IMR-90 (cell line): Measurements from ENCODE around the gene RPL19. TPM values are rescaled to one million over a fixed set of nuclear protein-coding genes. Genes with fewer than 3 reads are reported as not detected.

Experiments
- ATAC-seq: fragments of 200-7000 bp; cut with Tn5 transposase; 2 replicates; pipeline ENCODE4 v1.9.1; 2020; ENCODE audit warnings: low read depth, mild to moderate bottlenecking, moderate library complexity
- BruUV-seq: library from RNA; stranded (reverse); fragments of 400-500 nt; replicated peaks from 2 replicates; lab custom pipeline; 2021; lab: Mats Ljungman, UMichigan
- CTCF ChIA-PET: fragments of 300-600 bp; formaldehyde crosslinking; extraction: SDS; loops from one replicate; lab custom pipeline; 2021; ENCODE audit warnings: antibody characterized with exemption; lab: Yijun Ruan, JAX
- POLR2A ChIA-PET: fragments of 300-600 bp; sonication (Branson Sonifier 250); formaldehyde crosslinking; loops from one replicate; lab custom pipeline; 2022; ENCODE audit warnings: antibody characterized with exemption; ENCODE audit not compliant: unreplicated experiment; lab: Charles Lee
- DNase-seq: peaks from one replicate; pipeline ENCODE4 v3.0.0; 2013
- H2AFZ ChIP-seq: replicated peaks from 2 replicates; pipeline ENCODE3; 2013; ENCODE audit warnings: low read length, mild to moderate bottlenecking; ENCODE audit not compliant: poor library complexity
- H2AK5ac ChIP-seq: 2 replicates; pipeline ENCODE4 v1.6.1; 2013; ENCODE audit warnings: low read depth, low read length, inconsistent platforms
- H2AK9ac ChIP-seq: replicated peaks from 2 replicates; pipeline ENCODE3; 2013; ENCODE audit warnings: mild to moderate bottlenecking, low read depth, low read length, moderate library complexity; ENCODE audit not compliant: poor library complexity
- H2BK120ac ChIP-seq: 2 replicates; pipeline ENCODE4 v1.6.1; 2013; ENCODE audit warnings: low read depth, low read length, inconsistent platforms
- H2BK15ac ChIP-seq: 3 replicates; pipeline ENCODE4 v1.6.1; 2013; ENCODE audit warnings: low read depth, low read length, inconsistent platforms
- H2BK20ac ChIP-seq: 2 replicates; pipeline ENCODE4 v1.6.1; 2013; ENCODE audit warnings: low read depth, mild to moderate bottlenecking, inconsistent platforms, low read length, moderate library complexity
- H2BK5ac ChIP-seq: 2 replicates; pipeline ENCODE4 v1.6.1; 2013; ENCODE audit warnings: mild to moderate bottlenecking, low read depth, low read length, inconsistent platforms; ENCODE audit not compliant: poor library complexity, severe bottlenecking
- H3K14ac ChIP-seq: replicated peaks from 2 replicates; pipeline ENCODE4 v1.6.1; 2013; ENCODE audit warnings: low read depth, low read length, inconsistent platforms
- H3K18ac ChIP-seq: 2 replicates; pipeline ENCODE4 v1.6.1; 2013; ENCODE audit warnings: low read depth, low read length, control low read depth
- H3K23ac ChIP-seq: 2 replicates; pipeline ENCODE4 v1.6.1; 2013; ENCODE audit warnings: low read depth, low read length, inconsistent platforms
- H3K27ac ChIP-seq: 2 replicates; pipeline ENCODE4 v1.5.1; 2013; ENCODE audit warnings: mild to moderate bottlenecking, control low read depth, low read length; ENCODE audit not compliant: insufficient read depth
- H3K27me3 ChIP-seq: 2 replicates; pipeline ENCODE4 v1.6.1; 2013; ENCODE audit warnings: low read length; ENCODE audit not compliant: control insufficient read depth, insufficient read depth
- H3K36me3 ChIP-seq: 2 replicates; pipeline ENCODE4 v1.6.1; 2013; ENCODE audit warnings: low read length, mixed read lengths; ENCODE audit not compliant: control insufficient read depth, insufficient read depth
- H3K4ac ChIP-seq: 2 replicates; pipeline ENCODE4 v1.6.1; 2013; ENCODE audit warnings: low read depth, low read length, inconsistent platforms
- H3K4me1 ChIP-seq: 2 replicates; pipeline ENCODE4 v1.6.1; 2013; ENCODE audit warnings: low read length, mixed read lengths; ENCODE audit not compliant: control insufficient read depth, insufficient read depth
- H3K4me2 ChIP-seq: 2 replicates; pipeline ENCODE4 v1.6.1; 2013; ENCODE audit warnings: low read depth, mild to moderate bottlenecking, control low read depth, low read length, moderate library complexity
- H3K4me3 ChIP-seq: 2 replicates; pipeline ENCODE4 v1.5.1; 2013; ENCODE audit warnings: low read depth, mild to moderate bottlenecking, control low read depth, low read length, moderate library complexity; ENCODE audit not compliant: insufficient read depth
- H3K56ac ChIP-seq: 2 replicates; pipeline ENCODE4 v1.6.1; 2013; ENCODE audit warnings: low read length, inconsistent platforms; ENCODE audit not compliant: insufficient read depth; ENCODE audit errors: extremely low read depth
- H3K79me1 ChIP-seq, 2 experiments: 2 replicates each; pipeline ENCODE4 v1.6.1; 2013; ENCODE audit warnings: low read length in 2 of 2, inconsistent platforms in 1 of 2, low read depth in 1 of 2
- H3K9ac ChIP-seq: 2 replicates; pipeline ENCODE4 v1.6.1; 2013; ENCODE audit warnings: low read depth, low read length, control low read depth
- H3K9me1 ChIP-seq: 2 replicates; pipeline ENCODE4 v1.6.1; 2013; ENCODE audit warnings: low read length, inconsistent platforms; ENCODE audit not compliant: insufficient read depth
- H3K9me3 ChIP-seq: 2 replicates; pipeline ENCODE4 v1.6.1; 2013; ENCODE audit warnings: low read length; ENCODE audit not compliant: control insufficient read depth, insufficient read depth
- H4K20me1 ChIP-seq: 2 replicates; pipeline ENCODE4 v1.6.1; 2013; ENCODE audit warnings: low read length, inconsistent platforms; ENCODE audit not compliant: insufficient read depth
- H4K5ac ChIP-seq: 2 replicates; pipeline ENCODE4 v1.6.1; 2013; ENCODE audit warnings: mild to moderate bottlenecking, low read depth, low read length, control low read depth
- H4K8ac ChIP-seq, 2 experiments: 2 replicates each; pipeline ENCODE4 v1.6.1; 2013; ENCODE audit warnings: low read depth in 2 of 2, low read length in 2 of 2, control low read depth in 1 of 2, inconsistent platforms in 1 of 2
- H4K91ac ChIP-seq: 2 replicates; pipeline ENCODE4 v1.6.1; 2013; ENCODE audit warnings: low read depth, low read length, inconsistent platforms; ENCODE audit not compliant: insufficient read depth
- BHLHE40 ChIP-seq: fragments of 150-350 bp; IDR thresholded peaks from 2 replicates; pipeline ENCODE4 v1.6.1; 2016; ENCODE audit warnings: mild to moderate bottlenecking, low read depth, low read length
- MAZ ChIP-seq: IDR thresholded peaks from 2 replicates; pipeline ENCODE4 v1.6.1; 2012; ENCODE audit warnings: low read depth, mild to moderate bottlenecking, low read length, improper control_type of control experiment, moderate library complexity, borderline replicate concordance
- WGBS, 2 experiments: methylation state at CpG; one replicate each; pipeline versions ENCODE4 v1.1.5 to v1.1.7; 2013; ENCODE audit warnings: missing lambda C conversion rate in 2 of 2; ENCODE audit not compliant: insufficient read length in 1 of 2; ENCODE audit errors: extremely low coverage in 2 of 2; 5-methylcytosine and 5-hydroxymethylcytosine counted together
- dilution Hi-C: fragments of 300-500 bp; cut with HindIII; formaldehyde crosslinking; loops from one replicate; pipeline ENCODE4 v1.14.3; 2018; ENCODE audit warnings: low sequenced_read_pairs; ENCODE audit not compliant: unreplicated experiment
- in situ Hi-C: fragments of 300-500 bp; cut with MboI; formaldehyde crosslinking; loops from 3 replicates; pipeline ENCODE4 v1.14.3; 2019; ENCODE audit warnings: low sequenced_read_pairs, inconsistent platforms, mixed read lengths
- intact Hi-C: fragments of 100-400 bp; cut with micrococcal nuclease; formaldehyde crosslinking; loops from 2 replicates; pipeline ENCODE4 v1.10.0; 2022
- polyA plus RNA-seq, 3 experiments: library from polyadenylated mRNA; depleted of rRNA; stranded (reverse); fragments of >200 nt; gene quantifications; 2 replicates each; pipeline ENCODE4 v1.2.3, GENCODE V29; 2012; ENCODE audit warnings: low replicate concordance in 1 of 3
- total RNA-seq: library from RNA; depleted of rRNA; stranded (reverse); fragments of >200 nt; gene quantifications from 2 replicates; pipeline ENCODE4 v1.2.3, GENCODE V29; 2012

Gene RPL19
- total and polyA plus RNA-seq, 2 of the 4 experiments (the other 2 are of a cell fraction) = 2,101 to 2,466 TPM

- Histone ChIP-seq H4K8ac (no peak overlapping the region), H3K4ac (no peak overlapping the region), H4K20me1 (no peaks in the 10 kb centered on the region), H2BK20ac (no peak overlapping the region), H3K23ac (no peak overlapping the region), H3K27ac (no peak overlapping the region), H3K4me1 (peaks cover 3% of the 10 kb centered on the region; the same call in 1 of the 2 replicates), H2AK5ac (no peak overlapping the region), H2AK9ac (no peak overlapping the region), H3K9me3 (no peaks in the 10 kb centered on the region), H2AFZ (no peak overlapping the region), H3K9me1 (peaks cover 6% of the 10 kb centered on the region), H3K9ac (no peak overlapping the region), H3K18ac (no peak overlapping the region), H3K56ac (no peak overlapping the region), H3K4me2 (no peak overlapping the region), H2BK5ac (no peak overlapping the region), H4K5ac (no peak overlapping the region), H3K79me1 (no peaks in the 10 kb centered on the region), H2BK15ac (no peak overlapping the region), H3K36me3 (no peaks in the 10 kb centered on the region), H3K27me3 (peaks cover 28% of the 10 kb centered on the region), H2BK120ac (no peak overlapping the region), H4K91ac (no peak overlapping the region), H3K4me3 (no peak overlapping the region), H3K14ac (no peak overlapping the region)
- ATAC-seq (no peak), DNase-seq (no peak)
- dilution Hi-C loops = no loop called here
- WGBS, 2 experiments = 52% methylated on average over 3 of the region's 7 CpGs; no CpG with 5 or more reads in 1 of the 2 experiments
- CTCF ChIA-PET = interaction anchor here (0.7 to 1.6 kb wide), 2 partner anchors 8 to 12 kb away, joined by 3 to 6 read pairs; no protein-coding TSS in a partner anchor
- POLR2A ChIA-PET = no interaction called here
- TF ChIP-seq BHLHE40 = no peak
- TF ChIP-seq MAZ = no peak
- intact Hi-C loops = no loop called here
- no TSS peak for BruUV-seq
- in situ Hi-C loops = no loop called here
Observed at GRCh38 chr17:39166437-39167335, 33.4 kb upstream of the RPL19 start.
